Endothelial cell of umbilical vein (primary cell): Measurements from ENCODE around the gene RPL12.
A peak's percentile ranks its signal among the peaks of the same experiment; 100 is the strongest.

Experiments used
- CTCF ChIP-seq, 2 donors: IDR thresholded peaks; 1 replicate in 1 of 2; 2 replicates in 1 of 2; pipeline ENCODE4 v1.5.1; 2011; ENCODE audit warnings: low read length in 2 of 2, mild to moderate bottlenecking in 2 of 2, moderate library complexity in 2 of 2, control low read depth in 1 of 2, inconsistent platforms in 1 of 2, low read depth in 1 of 2; ENCODE audit not compliant: insufficient read depth in 1 of 2; ENCODE audit errors: extremely low read depth in 1 of 2
- EZH2 ChIP-seq: IDR thresholded peaks from 2 replicates; pipeline ENCODE4 v1.6.1; 2012; ENCODE audit warnings: borderline replicate concordance, low read depth, mild to moderate bottlenecking, moderate library complexity, low read length, inconsistent platforms; ENCODE audit not compliant: severe bottlenecking
- JUN ChIP-seq: IDR thresholded peaks from 2 replicates; pipeline ENCODE4 v1.6.1; 2011; ENCODE audit warnings: borderline replicate concordance, low read depth; ENCODE audit not compliant: insufficient read length, insufficient read depth
- MAX ChIP-seq: IDR thresholded peaks from 2 replicates; pipeline ENCODE4 v1.6.1; 2011; ENCODE audit not compliant: insufficient read depth, insufficient read length
- POLR2A ChIP-seq: IDR thresholded peaks from 2 replicates; pipeline ENCODE4 v1.6.1; 2012; ENCODE audit warnings: low read depth, mild to moderate bottlenecking, control low read depth, low read length
- POLR2AphosphoS5 ChIP-seq: IDR thresholded peaks from 2 replicates; pipeline ENCODE4 v1.6.1; 2012; ENCODE audit warnings: low read depth, mild to moderate bottlenecking, control low read depth, low read length, moderate library complexity; ENCODE audit not compliant: insufficient read depth

- TF ChIP-seq EZH2 (no peak), CTCF (IDR thresholded peaks at IDR 0.05; ENCODE audit: extremely low read depth in 1 of 2, insufficient read depth in 1 of 2, low read depth in 1 of 2, low read length in 2 of 2) (peak in 1 of 2 donors; percentile 43), MAX (no peak), POLR2AphosphoS5 (no peak), POLR2A (no peak), JUN (no peak)
Measured at GRCh38 chr9:127455324-127455992, 4.3 kb upstream of the RPL12 start.
